ENCODE measurements around the gene BCL11A.

DNA sequence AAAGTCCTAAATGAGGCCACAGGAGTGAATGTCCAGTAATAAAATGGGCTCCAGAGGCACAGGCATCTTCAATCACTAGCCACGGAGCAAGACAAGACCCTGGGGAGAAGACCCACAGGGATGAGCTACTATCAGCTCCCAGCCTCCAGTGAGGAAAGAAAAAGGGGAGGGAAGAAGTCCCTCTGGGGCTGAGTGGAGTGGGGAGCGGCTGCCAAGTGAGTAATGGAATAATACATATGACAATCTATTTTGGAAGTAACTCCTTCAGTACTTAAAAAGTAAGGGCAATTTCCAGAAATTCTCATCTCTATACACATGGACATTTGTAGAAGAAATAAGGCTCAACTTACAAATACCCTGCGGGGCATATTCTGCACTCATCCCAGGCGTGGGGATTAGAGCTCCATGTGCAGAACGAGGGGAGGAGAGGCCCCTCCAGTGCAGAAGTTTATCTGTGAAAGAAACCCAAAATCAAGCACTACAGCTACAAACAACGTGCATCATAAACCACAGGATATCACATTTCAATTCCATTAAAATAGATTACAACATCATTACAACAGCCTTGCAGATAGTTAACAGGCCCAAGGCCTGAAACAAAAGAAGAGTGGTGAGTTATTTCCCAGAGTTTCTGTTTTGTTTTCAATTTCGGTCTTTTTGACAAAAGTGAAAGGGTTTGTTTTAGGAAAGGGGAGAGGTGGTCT is 84.9 kb downstream of the BCL11A start:
- TF ChIP-seq, protein P1, sequence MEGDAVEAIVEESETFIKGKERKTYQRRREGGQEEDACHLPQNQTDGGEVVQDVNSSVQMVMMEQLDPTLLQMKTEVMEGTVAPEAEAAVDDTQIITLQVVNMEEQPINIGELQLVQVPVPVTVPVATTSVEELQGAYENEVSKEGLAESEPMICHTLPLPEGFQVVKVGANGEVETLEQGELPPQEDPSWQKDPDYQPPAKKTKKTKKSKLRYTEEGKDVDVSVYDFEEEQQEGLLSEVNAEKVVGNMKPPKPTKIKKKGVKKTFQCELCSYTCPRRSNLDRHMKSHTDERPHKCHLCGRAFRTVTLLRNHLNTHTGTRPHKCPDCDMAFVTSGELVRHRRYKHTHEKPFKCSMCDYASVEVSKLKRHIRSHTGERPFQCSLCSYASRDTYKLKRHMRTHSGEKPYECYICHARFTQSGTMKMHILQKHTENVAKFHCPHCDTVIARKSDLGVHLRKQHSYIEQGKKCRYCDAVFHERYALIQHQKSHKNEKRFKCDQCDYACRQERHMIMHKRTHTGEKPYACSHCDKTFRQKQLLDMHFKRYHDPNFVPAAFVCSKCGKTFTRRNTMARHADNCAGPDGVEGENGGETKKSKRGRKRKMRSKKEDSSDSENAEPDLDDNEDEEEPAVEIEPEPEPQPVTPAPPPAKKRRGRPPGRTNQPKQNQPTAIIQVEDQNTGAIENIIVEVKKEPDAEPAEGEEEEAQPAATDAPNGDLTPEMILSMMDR (conservative IDR thresholded peaks at IDR 0.05): no peak
- TF ChIP-seq ZFX (IDR thresholded peaks at IDR 0.05): no peak

All from C4-2B (cell line).